Activated T-cell treated with anti-CD3 and anti-CD28 coated beads for 48 hours (primary cell): ENCODE data around the gene PLXND1.

Source experiments
- DNase-seq: peaks from one replicate; pipeline ENCODE4 v3.0.0-alpha.2; 2020; ENCODE audit warnings: low read depth

The PLXND1 gene

GRCh38 chr3:129628169-129628522, 21.7 kb upstream of the PLXND1 start:
- no peak for DNase-seq

- peak; percentile 49 for DNase-seq
Observed at GRCh38 chr3:129627350-129628168, 21.1 kb upstream of the PLXND1 start.

GRCh38 chr3:129626744-129627349, 20.4 kb upstream of the PLXND1 start:
- DNase-seq = peak; percentile 79

GRCh38 chr3:129625072-129625874, 18.8 kb upstream of the PLXND1 start:
- no peak for DNase-seq

- no peak for DNase-seq
Observed at GRCh38 chr3:129624347-129625071, 18.0 kb upstream of the PLXND1 start.

- no peak for DNase-seq
Observed at GRCh38 chr3:129623447-129624118, 17.1 kb upstream of the PLXND1 start.

GRCh38 chr3:129622933-129623332, 16.5 kb upstream of the PLXND1 start:
- DNase-seq = no peak

- no peak for DNase-seq
Observed at GRCh38 chr3:129622226-129622874, 15.9 kb upstream of the PLXND1 start.

- no peak for DNase-seq
Observed at GRCh38 chr3:129621626-129622225, 15.2 kb upstream of the PLXND1 start.

- no peak for DNase-seq
Observed at GRCh38 chr3:129620828-129621559, 14.5 kb upstream of the PLXND1 start.

- no peak for DNase-seq
Observed at GRCh38 chr3:129619726-129620162, 13.3 kb upstream of the PLXND1 start.

GRCh38 chr3:129618901-129619671, 12.6 kb upstream of the PLXND1 start:
- DNase-seq = no peak

GRCh38 chr3:129618186-129618820, 11.8 kb upstream of the PLXND1 start:
- DNase-seq = no peak

GRCh38 chr3:129617381-129618185, 11.1 kb upstream of the PLXND1 start:
- no peak for DNase-seq

GRCh38 chr3:129616713-129617112, 10.2 kb upstream of the PLXND1 start:
- no peak for DNase-seq

- no peak for DNase-seq
Observed at GRCh38 chr3:129616291-129616690, 9.8 kb upstream of the PLXND1 start.

GRCh38 chr3:129615751-129616281, 9.3 kb upstream of the PLXND1 start:
- no peak for DNase-seq
